Fibroblast of skin of abdomen (primary cell): ENCODE results near the gene EEFSEC.

Experiments
- DNase-seq: peaks from one replicate; pipeline ENCODE4 v3.0.0-alpha.2; 2013

Gene EEFSEC

GRCh38 chr3:128218548-128219257 lies 65.4 kb downstream of the EEFSEC start:
- no peak for DNase-seq

- DNase-seq = no peak
Measured at GRCh38 chr3:128221328-128221727, 68.0 kb downstream of the EEFSEC start.

GRCh38 chr3:128222796-128223385 lies 69.6 kb downstream of the EEFSEC start:
- DNase-seq = no peak

GRCh38 chr3:128226186-128226725 lies 73.0 kb downstream of the EEFSEC start:
- DNase-seq = no peak

- DNase-seq = peak; percentile 24
Measured at GRCh38 chr3:128226795-128227395, 73.6 kb downstream of the EEFSEC start.

GRCh38 chr3:128227507-128227906 lies 74.2 kb downstream of the EEFSEC start:
- DNase-seq = no peak

- DNase-seq = no peak
Measured at GRCh38 chr3:128228366-128228910, 75.2 kb downstream of the EEFSEC start.

GRCh38 chr3:128229106-128229857 lies 76.0 kb downstream of the EEFSEC start:
- DNase-seq = no peak

GRCh38 chr3:128231606-128232005 lies 78.3 kb downstream of the EEFSEC start:
- peak; percentile 13 for DNase-seq

GRCh38 chr3:128232376-128233178 lies 79.3 kb downstream of the EEFSEC start:
- DNase-seq = peak; percentile 22

GRCh38 chr3:128235207-128235926 lies 82.1 kb downstream of the EEFSEC start:
- no peak for DNase-seq

- DNase-seq = no peak
Measured at GRCh38 chr3:128236657-128237056, 83.4 kb downstream of the EEFSEC start.

GRCh38 chr3:128237348-128238183 lies 84.3 kb downstream of the EEFSEC start:
- no peak for DNase-seq

- peak; percentile 34 for DNase-seq
Measured at GRCh38 chr3:128238184-128238489, 84.9 kb downstream of the EEFSEC start.

- no peak for DNase-seq
Measured at GRCh38 chr3:128239304-128239703, 86.0 kb downstream of the EEFSEC start.

GRCh38 chr3:128240232-128240631 lies 87.0 kb downstream of the EEFSEC start:
- DNase-seq = no peak

GRCh38 chr3:128241741-128242140 lies 88.5 kb downstream of the EEFSEC start:
- DNase-seq = no peak

GRCh38 chr3:128242818-128243601 lies 89.7 kb downstream of the EEFSEC start:
- DNase-seq = no peak
